ENCODE data around the gene PRKN. TPM values are rescaled to one million over a fixed set of nuclear protein-coding genes. Genes with fewer than 3 reads are reported as not detected.

Gene PRKN
- total and polyA plus RNA-seq, 2 experiments from 2014 or later, result 0.10 to 0.84 TPM

GRCh38 chr6:161596807-161597520 lies 1130.6 kb downstream of the PRKN start (continued):
- TF ChIP-seq, protein P1, sequence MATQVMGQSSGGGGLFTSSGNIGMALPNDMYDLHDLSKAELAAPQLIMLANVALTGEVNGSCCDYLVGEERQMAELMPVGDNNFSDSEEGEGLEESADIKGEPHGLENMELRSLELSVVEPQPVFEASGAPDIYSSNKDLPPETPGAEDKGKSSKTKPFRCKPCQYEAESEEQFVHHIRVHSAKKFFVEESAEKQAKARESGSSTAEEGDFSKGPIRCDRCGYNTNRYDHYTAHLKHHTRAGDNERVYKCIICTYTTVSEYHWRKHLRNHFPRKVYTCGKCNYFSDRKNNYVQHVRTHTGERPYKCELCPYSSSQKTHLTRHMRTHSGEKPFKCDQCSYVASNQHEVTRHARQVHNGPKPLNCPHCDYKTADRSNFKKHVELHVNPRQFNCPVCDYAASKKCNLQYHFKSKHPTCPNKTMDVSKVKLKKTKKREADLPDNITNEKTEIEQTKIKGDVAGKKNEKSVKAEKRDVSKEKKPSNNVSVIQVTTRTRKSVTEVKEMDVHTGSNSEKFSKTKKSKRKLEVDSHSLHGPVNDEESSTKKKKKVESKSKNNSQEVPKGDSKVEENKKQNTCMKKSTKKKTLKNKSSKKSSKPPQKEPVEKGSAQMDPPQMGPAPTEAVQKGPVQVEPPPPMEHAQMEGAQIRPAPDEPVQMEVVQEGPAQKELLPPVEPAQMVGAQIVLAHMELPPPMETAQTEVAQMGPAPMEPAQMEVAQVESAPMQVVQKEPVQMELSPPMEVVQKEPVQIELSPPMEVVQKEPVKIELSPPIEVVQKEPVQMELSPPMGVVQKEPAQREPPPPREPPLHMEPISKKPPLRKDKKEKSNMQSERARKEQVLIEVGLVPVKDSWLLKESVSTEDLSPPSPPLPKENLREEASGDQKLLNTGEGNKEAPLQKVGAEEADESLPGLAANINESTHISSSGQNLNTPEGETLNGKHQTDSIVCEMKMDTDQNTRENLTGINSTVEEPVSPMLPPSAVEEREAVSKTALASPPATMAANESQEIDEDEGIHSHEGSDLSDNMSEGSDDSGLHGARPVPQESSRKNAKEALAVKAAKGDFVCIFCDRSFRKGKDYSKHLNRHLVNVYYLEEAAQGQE (IDR thresholded peaks at IDR 0.05; ENCODE audit: unreplicated experiment), result no peak
- TF ChIP-seq, protein P2, sequence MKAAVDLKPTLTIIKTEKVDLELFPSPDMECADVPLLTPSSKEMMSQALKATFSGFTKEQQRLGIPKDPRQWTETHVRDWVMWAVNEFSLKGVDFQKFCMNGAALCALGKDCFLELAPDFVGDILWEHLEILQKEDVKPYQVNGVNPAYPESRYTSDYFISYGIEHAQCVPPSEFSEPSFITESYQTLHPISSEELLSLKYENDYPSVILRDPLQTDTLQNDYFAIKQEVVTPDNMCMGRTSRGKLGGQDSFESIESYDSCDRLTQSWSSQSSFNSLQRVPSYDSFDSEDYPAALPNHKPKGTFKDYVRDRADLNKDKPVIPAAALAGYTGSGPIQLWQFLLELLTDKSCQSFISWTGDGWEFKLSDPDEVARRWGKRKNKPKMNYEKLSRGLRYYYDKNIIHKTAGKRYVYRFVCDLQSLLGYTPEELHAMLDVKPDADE (IDR thresholded peaks at IDR 0.05), result no peak
- TF ChIP-seq CREB1 (CRISPR knock-in tag; IDR thresholded peaks at IDR 0.05; ENCODE audit: low read depth) (no peak), EZH2 (IDR thresholded peaks at IDR 0.05; ENCODE audit: low read depth, unreplicated experiment) (no peak), JUNB (IDR thresholded peaks at IDR 0.05; ENCODE audit: unreplicated experiment) (no peak), CTCF (conservative IDR thresholded peaks at IDR 0.05; ENCODE audit: low read depth in 2 of 2) (no peak), POLR2AphosphoS5 (IDR thresholded peaks at IDR 0.05; ENCODE audit: low read depth) (no peak), STAT1 (IDR thresholded peaks at IDR 0.05; ENCODE audit: unreplicated experiment) (no peak)

DNA sequence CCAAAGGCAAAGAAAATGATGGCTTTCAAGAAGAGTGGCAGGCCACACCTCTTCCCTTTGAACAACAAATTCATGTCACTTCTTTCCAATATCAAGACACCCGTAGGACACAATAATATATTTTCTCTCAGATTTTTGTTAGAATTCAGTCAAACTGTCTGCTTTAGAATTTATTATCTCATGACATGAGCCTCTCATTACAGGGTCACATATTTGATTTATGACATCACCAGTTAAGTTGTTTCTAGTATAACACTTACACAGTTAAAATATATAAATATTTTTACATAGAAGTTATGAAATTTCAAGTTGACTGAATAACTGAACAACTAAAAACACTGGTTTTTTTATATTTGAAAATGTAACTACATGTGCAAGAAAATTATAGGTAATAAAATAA lies 1133.2 kb downstream of the PRKN start:
- no peaks in the 10 kb centered on the region for H3K9me2 ChIP-seq (ENCODE audit: insufficient read depth)
- no peaks in the 10 kb centered on the region for H4K20me1 ChIP-seq (replicated peaks; ENCODE audit: insufficient read depth)
- Mint-ChIP-seq H3K4me3 (no peak overlapping the region), H3K9me3 (no peaks in the 10 kb centered on the region), H3K4me1 (no peaks in the 10 kb centered on the region; the same call in 2 of the 3 replicates), H3K27me3 (ENCODE audit: insufficient read depth, low read depth, poor library complexity) (peaks cover 2% of the 10 kb centered on the region), H3K27ac (no peak overlapping the region), H3K36me3 (ENCODE audit: low read depth) (no peaks in the 10 kb centered on the region)
- no peaks in the 10 kb centered on the region for H3K4me1 ChIP-seq (ENCODE audit: insufficient read depth)
- no peaks in the 10 kb centered on the region for H3K36me3 ChIP-seq (ENCODE audit: insufficient read depth)
- no peak overlapping the region for H3K27ac ChIP-seq (ENCODE audit: low read depth)
- H3K27me3 ChIP-seq (ENCODE audit: insufficient read depth), result no peaks in the 10 kb centered on the region
- no peak overlapping the region for H3K4me3 ChIP-seq
- H2AFZ ChIP-seq, result no peak overlapping the region
- no peaks in the 10 kb centered on the region for H3F3A ChIP-seq (replicated peaks; ENCODE audit: low read depth)
- TF ChIP-seq EZH2phosphoT487 (IDR thresholded peaks at IDR 0.05; ENCODE audit: unreplicated experiment), result no peak
- no peak overlapping the region for H3K4me2 ChIP-seq
- no peak for ATAC-seq
- no peak for DNase-seq (ENCODE audit: low spot score)
- H3K79me2 ChIP-seq (replicated peaks; ENCODE audit: insufficient read depth), result no peaks in the 10 kb centered on the region

Measured in GM23338 (cell line).